Activated CD8-positive, alpha-beta memory T cell treated with anti-CD3 and anti-CD28 coated beads, Interleukin-2, amount 50 U/mL, for 24 hours (primary cell): ENCODE measurements around the gene IL15RA.
"Not testable (repeated sequence)": the region's sequence is repeated elsewhere in the genome, so short reads cannot be mapped to it uniquely, and the experiment has no call there.

Experiments used
- DNase-seq: peaks from one replicate; pipeline ENCODE4 v3.0.0-alpha.2; 2020; ENCODE audit errors: extremely low read depth

Gene IL15RA

GRCh38 chr10:5970066-5970465 lies 7.3 kb downstream of the IL15RA start:
- DNase-seq = no peak

DNA sequence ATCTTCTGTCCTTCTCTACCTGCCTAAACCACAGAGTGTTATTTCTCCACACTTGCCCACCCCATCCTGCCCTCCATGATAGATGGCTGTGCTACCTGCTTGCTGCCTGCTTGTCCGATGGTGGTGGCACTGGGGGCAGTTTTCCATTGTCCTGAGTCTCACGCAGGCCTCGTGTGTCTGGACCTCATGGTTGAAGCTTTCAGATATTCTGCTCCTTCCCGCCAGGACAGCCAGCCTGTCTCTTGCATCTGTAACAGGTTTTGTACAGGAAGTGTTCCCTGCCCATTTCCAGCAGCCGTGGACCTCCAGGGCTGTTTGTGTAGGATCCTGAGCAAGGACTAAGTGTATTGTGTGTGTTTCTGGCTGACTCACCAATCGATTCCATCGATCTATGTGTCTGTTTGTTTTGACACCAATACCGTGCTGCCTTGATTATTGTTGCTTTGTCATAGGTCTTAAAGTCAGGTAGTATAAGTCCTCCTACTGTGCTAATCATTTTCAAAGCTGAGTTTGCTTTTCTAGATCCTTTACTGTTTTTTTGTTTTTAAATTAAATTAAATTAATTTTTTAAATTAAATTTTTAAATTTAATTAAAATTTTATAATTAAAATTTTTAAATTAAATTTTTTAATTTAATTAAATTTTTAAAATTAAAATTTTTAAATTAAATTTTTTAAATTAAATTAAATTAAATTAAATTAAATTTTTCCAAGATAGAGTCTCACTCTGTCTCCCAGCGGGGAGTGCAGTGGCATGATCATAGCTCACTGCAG lies 8.5 kb downstream of the IL15RA start:
- DNase-seq = no peak

GRCh38 chr10:5968037-5968680 lies 9.2 kb downstream of the IL15RA start:
- no peak for DNase-seq

DNA sequence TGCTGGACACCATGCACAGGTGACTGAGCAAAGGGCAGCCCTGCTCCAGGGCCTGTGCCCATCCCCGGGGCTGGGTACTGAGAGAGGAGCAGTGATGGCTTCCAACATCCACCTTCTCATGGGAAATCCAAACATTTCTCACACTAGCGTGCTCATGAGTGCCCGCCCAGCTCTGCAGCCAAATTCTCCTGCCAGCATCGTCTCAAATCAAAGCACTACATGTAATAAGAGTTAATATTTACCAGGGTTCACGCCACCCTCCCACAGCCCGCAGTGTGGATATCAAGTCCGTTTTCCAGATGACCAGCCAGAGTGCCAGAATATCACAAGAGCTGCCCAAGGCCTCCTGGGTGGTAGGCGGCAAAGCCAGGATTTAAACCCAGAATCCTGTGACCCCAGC lies 12.1 kb downstream of the IL15RA start:
- DNase-seq = no peak

DNA sequence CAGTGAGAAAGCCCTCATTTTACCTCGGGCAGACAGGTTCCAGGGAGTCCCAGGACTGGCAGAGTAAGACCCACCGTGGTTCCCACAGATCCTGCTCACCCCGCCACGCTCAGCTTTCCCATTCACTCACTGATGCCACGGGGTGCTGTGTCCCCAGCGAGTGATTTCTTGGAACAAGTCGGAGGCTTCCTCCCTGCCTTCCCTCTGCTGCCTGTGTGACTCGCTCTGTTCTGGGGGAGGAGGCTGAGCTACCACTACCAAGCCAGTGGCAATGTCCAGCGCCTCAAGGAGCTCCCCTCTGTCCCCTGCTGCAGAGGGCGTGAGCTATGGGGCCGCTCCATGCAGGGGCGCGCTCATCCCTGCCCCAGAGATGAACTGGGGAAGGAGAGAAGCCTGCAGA lies 12.6 kb downstream of the IL15RA start:
- no peak for DNase-seq

GRCh38 chr10:5963591-5963990 lies 13.8 kb downstream of the IL15RA start:
- DNase-seq = no peak

- no peak for DNase-seq
Measured at GRCh38 chr10:5963071-5963470, 14.3 kb downstream of the IL15RA start.

DNA sequence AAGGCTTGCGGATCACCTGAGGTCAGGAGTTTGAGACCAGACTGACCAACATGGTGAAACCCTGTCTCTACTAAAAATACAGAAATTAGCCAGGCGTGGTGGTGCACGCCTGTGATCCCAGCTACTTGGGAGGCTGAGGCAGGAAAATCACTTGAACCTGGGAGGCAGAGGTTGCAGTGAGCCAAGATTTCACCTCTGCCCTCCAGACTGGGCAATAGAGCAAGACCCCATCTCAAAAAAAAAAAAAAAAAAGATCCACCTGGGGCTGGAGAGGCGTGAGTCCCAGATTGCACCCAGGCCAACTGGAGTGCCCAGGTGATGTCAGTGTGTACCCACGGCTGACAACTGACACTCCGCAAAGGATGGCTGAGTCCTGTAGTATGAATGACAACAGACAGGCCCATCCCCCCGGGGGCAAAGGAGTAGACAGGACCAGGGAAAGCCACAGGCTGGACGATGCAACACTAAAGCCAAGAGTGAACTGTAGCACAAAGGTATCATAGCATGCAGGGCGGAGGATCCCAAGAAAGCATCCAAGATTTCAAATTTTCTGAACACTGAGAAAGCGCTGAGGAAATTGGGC lies 14.9 kb downstream of the IL15RA start:
- not testable (repeated sequence) for DNase-seq

- DNase-seq = no peak
Measured at GRCh38 chr10:5961405-5962100, 15.8 kb downstream of the IL15RA start.

- DNase-seq = not testable (repeated sequence)
Measured at GRCh38 chr10:5960973-5961275, 16.4 kb downstream of the IL15RA start.

GRCh38 chr10:5960070-5960972 lies 17.0 kb downstream of the IL15RA start:
- DNase-seq = no peak

- DNase-seq = no peak
Measured at GRCh38 chr10:5959581-5960069, 17.7 kb downstream of the IL15RA start.

DNA sequence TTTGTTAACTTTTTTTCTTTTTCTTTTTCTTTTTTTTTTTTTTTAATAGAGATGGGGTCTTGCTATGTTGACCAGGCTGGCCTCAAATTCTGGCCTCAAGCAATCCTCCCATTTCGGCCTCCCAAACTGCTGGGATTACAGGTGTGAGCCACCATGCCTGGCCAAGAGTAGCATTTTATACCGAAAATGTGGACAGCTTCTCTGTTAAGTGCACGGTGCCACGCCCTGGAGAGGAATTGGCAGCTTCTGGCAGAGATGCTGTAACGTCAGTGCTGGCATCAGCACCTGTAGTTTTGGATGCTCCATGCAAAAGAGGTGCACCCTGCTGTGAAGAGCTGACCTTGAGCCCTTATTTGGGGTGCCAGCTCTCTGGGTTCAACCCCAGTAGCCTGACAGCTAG lies 18.2 kb downstream of the IL15RA start:
- no peak for DNase-seq

GRCh38 chr10:5958675-5959074 lies 18.7 kb downstream of the IL15RA start:
- DNase-seq = no peak

DNA sequence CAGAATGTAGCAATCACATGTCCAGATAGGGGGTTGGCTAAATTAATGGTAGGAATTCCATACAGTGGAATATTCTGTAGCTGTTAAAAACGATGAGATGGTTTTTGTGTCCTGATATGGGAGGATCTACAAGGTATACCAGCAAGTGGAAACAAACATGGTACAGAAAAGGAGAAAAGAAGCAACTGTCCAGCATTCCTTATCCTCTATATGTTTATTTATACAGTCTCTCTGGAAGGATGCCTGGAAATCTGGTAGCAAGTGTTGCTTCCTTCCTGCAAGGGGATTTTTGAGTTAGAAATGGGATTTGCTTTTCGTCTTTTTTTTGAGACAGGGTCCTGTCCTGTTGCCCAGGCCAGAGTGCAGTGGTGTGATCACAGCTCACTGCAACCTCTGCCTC lies 19.3 kb downstream of the IL15RA start:
- DNase-seq = no peak

- no peak for DNase-seq
Measured at GRCh38 chr10:5956146-5956936, 21.0 kb downstream of the IL15RA start.

DNA sequence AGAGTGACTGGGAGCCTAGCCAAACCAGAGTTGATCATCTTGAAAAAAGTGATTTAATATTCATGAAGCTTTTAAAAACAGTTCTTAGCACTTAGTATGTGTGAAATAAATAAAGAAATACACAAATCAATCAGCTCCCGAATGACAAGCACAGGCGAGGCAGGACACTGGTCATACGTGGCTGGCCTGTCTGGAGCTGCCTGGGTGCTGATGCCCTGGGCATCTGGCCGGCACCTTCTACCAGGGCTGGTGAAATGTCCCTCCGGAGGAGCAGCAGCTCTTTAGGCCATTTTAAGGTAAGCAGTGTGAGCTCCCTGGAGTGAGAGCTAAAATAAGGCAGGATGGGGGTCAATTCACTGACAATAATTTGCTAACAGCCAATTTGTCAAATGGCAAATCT lies 23.7 kb downstream of the IL15RA start:
- no peak for DNase-seq

GRCh38 chr10:5952731-5953385 lies 24.5 kb downstream of the IL15RA start:
- no peak for DNase-seq

DNA sequence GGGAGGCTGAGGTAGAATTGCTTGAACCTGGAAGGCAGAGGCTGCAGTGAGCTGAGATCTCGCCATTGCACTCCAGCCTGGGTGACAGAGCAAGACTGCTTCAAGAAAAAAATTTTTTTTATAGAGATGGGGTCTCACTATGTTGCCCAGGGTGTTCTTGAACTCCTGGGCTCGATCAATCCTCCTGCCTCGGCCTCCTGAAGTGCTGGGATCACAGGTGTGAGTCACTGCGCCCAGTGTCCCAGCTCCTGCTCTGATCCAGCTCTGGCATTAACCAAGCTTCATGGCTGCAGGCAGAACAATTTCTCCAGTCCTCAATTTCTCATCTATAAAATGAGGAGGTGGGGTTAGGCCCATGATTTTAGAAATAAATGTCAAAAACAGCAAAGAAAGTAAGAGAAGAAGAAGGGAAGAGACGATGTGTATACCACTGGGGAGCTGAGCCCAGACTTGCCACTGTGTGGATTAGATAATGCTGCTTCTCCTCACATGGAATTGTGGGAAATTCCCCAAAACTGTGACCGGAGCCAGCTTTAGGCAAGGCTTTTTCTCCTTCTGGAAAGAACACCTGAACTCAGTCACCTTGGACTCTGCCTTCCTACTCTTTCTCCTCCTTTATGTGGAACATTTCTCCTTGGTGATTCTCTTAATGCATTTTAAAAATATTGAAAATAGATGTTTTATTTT lies 25.5 kb downstream of the IL15RA start:
- no peak for DNase-seq
